ENCODE results near the gene RPS6KB2. TPM values are rescaled to one million over a fixed set of nuclear protein-coding genes. Genes with fewer than 3 reads are reported as not detected.
A peak's percentile ranks its signal among the peaks of the same experiment; 100 is the strongest.

The RPS6KB2 gene
- total and polyA plus RNA-seq, 9 of the 15 experiments (the other 6 are each of a cell fraction or from before 2014, with no cell fraction given) = 0.42 to 122 (median 82.6) TPM

DNA sequence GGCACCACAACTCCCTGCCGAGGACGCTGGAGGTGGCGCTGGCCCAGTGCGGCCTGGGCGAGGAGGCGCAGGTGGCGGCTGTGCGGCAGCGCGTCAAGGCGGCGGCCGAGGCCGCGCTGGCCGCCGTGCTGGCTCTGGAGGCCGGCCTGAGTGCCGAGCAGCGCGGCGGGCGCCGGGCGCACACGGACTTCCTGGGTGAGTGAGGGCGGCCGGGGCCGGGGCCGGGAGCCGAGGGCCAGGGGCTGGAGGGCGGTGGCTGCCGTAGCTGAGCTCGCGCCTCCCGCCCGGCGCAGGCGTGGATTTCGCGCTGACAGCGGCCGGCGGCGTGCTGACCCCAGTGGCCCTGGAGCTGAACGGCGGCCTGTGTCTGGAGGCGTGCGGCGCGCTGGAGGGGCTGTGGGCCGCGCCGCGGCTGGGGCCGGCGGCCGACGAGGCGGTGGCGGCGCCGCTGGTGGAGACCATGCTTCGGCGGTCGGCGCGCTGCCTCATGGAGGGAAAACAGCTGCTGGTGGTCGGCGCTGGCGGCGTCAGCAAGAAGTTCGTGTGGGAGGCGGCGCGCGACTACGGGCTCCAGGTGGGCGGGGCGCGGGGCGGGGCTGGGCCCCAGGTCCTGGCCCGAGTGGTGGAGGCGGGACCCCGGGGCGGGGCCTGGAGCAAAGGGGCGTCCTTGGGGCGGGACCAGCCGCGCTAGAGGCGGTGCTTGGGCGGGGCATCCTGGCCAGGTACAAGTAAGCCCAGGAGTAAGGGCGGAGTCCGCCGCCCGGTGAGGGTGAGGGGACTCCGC is 7.5 kb upstream of the RPS6KB2 start (continued):
- TF ChIP-seq SIN3B (IDR thresholded peaks at IDR 0.05; ENCODE audit: low read depth) = peak; percentile 55; the same call in 1 of the 2 replicates
- TF ChIP-seq CREB5 (CRISPR knock-in tag; IDR thresholded peaks at IDR 0.05) = no peak
- TF ChIP-seq SIRT6 (IDR thresholded peaks at IDR 0.05; ENCODE audit: low read depth, low read length) = no peak
- no peak for TF ChIP-seq KDM4B (IDR thresholded peaks at IDR 0.05; ENCODE audit: borderline replicate concordance in 2 of 2, low read depth in 1 of 2)
- no peak for TF ChIP-seq ZBTB5 (IDR thresholded peaks at IDR 0.05)
- TF ChIP-seq SP1 (CRISPR knock-in tag; IDR thresholded peaks at IDR 0.05) = peak; percentile 76
- TF ChIP-seq, protein P1, sequence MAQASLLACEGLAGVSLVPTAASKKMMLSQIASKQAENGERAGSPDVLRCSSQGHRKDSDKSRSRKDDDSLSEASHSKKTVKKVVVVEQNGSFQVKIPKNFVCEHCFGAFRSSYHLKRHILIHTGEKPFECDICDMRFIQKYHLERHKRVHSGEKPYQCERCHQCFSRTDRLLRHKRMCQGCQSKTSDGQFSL (CRISPR knock-in tag; IDR thresholded peaks at IDR 0.05) = no peak; the same call in 1 of the 2 replicates
- TF ChIP-seq, protein P1 (tag; IDR thresholded peaks at IDR 0.05) = no peak
- TF ChIP-seq SMAD3 (CRISPR knock-in tag; conservative IDR thresholded peaks at IDR 0.05) = no peak
- no peak for TF ChIP-seq ZBED1 (IDR thresholded peaks at IDR 0.05)
- no peak for TF ChIP-seq KAT7 (CRISPR knock-in tag; IDR thresholded peaks at IDR 0.05; ENCODE audit: borderline replicate concordance)
- no peak for TF ChIP-seq ARHGAP35 (IDR thresholded peaks at IDR 0.05; ENCODE audit: partially characterized antibody)
- no peak for TF ChIP-seq PHF20 (IDR thresholded peaks at IDR 0.05; ENCODE audit: partially characterized antibody)
- TF ChIP-seq PPARD (CRISPR knock-in tag; IDR thresholded peaks at IDR 0.05) = no peak
- no peak for TF ChIP-seq TCF3 (CRISPR knock-in tag; IDR thresholded peaks at IDR 0.05)
- peak; percentile 50; the same call in 1 of the 2 replicates for TF ChIP-seq MTA3 (IDR thresholded peaks at IDR 0.05; ENCODE audit: borderline replicate concordance)
- no peak for TF ChIP-seq ZNF75A (CRISPR knock-in tag; IDR thresholded peaks at IDR 0.05)
- TF ChIP-seq RBM14 (IDR thresholded peaks at IDR 0.05; ENCODE audit: borderline replicate concordance, insufficient read depth, low read depth, low read length) = no peak
- TF ChIP-seq ZNF717 (CRISPR knock-in tag; IDR thresholded peaks at IDR 0.05) = no peak
- TF ChIP-seq TBL1XR1 (IDR thresholded peaks at IDR 0.05; ENCODE audit: low read length in 2 of 2) = no peak
- no peak for TF ChIP-seq ZNF124 (CRISPR knock-in tag; IDR thresholded peaks at IDR 0.05)
- no peak for TF ChIP-seq ETV6 (IDR thresholded peaks at IDR 0.05; ENCODE audit: borderline replicate concordance in 1 of 2, low read depth in 2 of 2, low read length in 1 of 2)
- peak; percentile 27; the same call in 1 of the 2 replicates for TF ChIP-seq ETV6 (CRISPR knock-in tag; IDR thresholded peaks at IDR 0.05; ENCODE audit: borderline replicate concordance)
- no peak for TF ChIP-seq MITF (IDR thresholded peaks at IDR 0.05)

Measured in K562 (cell line).